Fibroblast of mammary gland (primary cell): Measurements from ENCODE around the gene CLMN.
A peak's percentile ranks its signal among the peaks of the same experiment; 100 is the strongest.
"Not testable (repeated sequence)": the region's sequence is repeated elsewhere in the genome, so short reads cannot be mapped to it uniquely, and the experiment has no call there.

Experiments used
- DNase-seq: peaks from one replicate; pipeline ENCODE4 v3.0.0-alpha.2; 2010; ENCODE audit warnings: low read depth
- H3K4me3 ChIP-seq: 2 replicates; pipeline ENCODE4 v1.5.1; 2011; ENCODE audit warnings: low read depth, mild to moderate bottlenecking, low read length, moderate library complexity; ENCODE audit not compliant: control insufficient read depth
- TF ChIP-seq, protein P1 (sequence below): conservative IDR thresholded peaks from 2 replicates; pipeline ENCODE4 v1.5.1; 2011; ENCODE audit warnings: low read depth, low read length, inconsistent platforms; ENCODE audit not compliant: control insufficient read depth, insufficient read depth

The CLMN gene

GRCh38 chr14:95184413-95184790 lies 135.3 kb downstream of the CLMN start:
- TF ChIP-seq, protein P1, sequence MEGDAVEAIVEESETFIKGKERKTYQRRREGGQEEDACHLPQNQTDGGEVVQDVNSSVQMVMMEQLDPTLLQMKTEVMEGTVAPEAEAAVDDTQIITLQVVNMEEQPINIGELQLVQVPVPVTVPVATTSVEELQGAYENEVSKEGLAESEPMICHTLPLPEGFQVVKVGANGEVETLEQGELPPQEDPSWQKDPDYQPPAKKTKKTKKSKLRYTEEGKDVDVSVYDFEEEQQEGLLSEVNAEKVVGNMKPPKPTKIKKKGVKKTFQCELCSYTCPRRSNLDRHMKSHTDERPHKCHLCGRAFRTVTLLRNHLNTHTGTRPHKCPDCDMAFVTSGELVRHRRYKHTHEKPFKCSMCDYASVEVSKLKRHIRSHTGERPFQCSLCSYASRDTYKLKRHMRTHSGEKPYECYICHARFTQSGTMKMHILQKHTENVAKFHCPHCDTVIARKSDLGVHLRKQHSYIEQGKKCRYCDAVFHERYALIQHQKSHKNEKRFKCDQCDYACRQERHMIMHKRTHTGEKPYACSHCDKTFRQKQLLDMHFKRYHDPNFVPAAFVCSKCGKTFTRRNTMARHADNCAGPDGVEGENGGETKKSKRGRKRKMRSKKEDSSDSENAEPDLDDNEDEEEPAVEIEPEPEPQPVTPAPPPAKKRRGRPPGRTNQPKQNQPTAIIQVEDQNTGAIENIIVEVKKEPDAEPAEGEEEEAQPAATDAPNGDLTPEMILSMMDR, result no peak
- H3K4me3 ChIP-seq, result no peak overlapping the region

GRCh38 chr14:95183532-95184412 lies 135.9 kb downstream of the CLMN start:
- no peak for DNase-seq
- no peak overlapping the region for H3K4me3 ChIP-seq
- TF ChIP-seq, protein P1, result no peak

More at GRCh38 chr14:95184413-95184790, 135.3 kb downstream of the CLMN start:
- no peak for DNase-seq

GRCh38 chr14:95183082-95183481 lies 136.6 kb downstream of the CLMN start:
- no peak for DNase-seq
- no peak overlapping the region for H3K4me3 ChIP-seq
- TF ChIP-seq, protein P1, result no peak

DNA sequence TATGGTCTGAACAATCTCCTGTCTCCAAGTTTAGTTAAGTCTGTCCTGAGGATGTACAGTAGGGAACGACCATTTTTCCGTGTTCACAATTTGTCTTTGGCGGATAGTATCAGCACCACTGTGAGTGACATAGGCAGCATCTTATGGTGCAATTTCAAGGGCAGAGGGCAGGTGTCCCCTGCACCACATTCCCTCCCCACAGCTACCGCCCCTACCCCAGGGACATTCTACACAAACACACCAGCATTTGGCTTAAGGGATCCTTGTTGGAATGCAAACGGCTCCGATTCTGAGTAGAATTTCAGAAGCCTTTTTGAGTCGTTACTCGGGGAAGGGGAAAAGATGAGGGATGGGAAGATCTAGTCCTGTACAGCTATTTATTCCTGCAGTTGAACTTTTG lies 137.3 kb downstream of the CLMN start:
- DNase-seq, result no peak
- TF ChIP-seq, protein P1, result no peak
- H3K4me3 ChIP-seq, result no peak overlapping the region

DNA sequence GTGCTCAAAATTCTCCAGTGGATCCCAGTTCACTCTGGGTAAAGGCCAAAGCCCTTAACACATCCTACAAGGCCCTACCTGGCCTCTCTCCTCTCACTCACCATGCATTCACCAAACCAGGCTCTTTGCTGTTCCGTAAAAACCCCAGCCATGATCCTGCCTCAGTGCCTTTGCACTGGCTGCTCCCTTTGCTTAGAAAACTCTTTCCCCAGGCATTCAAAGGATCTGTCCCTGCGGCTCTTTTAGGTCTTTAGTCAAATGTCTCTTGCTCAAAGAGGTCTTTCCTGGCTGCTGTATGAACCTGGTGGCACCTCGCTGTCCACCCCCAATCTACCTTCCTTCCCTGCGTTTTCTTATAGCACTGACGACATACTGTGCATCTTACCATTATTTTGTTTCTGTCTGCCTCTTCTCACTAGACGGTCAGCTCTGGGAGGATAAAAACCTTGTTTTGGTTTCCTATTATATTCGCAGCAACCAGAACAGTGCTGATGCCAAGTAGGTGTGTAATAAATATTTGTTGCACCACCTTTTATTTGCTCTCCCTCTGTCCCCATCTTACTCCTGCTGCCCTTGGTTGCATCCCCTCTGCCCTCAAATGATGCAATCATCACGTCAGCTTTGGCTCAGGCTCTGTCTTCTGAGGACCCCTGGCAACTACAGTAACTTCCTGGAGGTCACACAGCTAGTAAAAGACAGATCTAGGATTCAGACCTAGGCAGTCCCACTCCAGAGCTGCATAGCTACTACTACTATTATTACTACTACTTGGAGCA lies 138.6 kb downstream of the CLMN start:
- no peak overlapping the region for H3K4me3 ChIP-seq
- TF ChIP-seq, protein P1, result no peak
- no peak for DNase-seq

DNA sequence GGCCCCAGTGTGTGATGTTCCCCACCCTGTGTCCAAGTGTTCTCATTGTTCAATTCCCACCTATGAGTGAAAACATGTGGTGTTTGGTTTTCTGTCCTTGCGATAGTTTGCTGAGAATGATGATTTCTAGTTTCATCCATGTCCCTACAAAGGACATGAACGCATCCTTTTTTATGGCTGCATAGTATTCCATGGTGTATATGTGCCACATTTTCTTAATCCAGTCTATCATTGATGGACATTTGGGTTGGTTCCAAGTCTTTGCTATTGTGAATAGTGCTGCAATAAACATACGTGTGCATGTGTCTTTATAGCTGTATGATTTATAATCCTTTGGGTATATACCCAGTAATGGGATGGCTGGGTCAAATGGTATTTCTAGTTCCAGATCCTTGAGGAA lies 144.0 kb downstream of the CLMN start:
- not testable (repeated sequence) for H3K4me3 ChIP-seq, DNase-seq

DNA sequence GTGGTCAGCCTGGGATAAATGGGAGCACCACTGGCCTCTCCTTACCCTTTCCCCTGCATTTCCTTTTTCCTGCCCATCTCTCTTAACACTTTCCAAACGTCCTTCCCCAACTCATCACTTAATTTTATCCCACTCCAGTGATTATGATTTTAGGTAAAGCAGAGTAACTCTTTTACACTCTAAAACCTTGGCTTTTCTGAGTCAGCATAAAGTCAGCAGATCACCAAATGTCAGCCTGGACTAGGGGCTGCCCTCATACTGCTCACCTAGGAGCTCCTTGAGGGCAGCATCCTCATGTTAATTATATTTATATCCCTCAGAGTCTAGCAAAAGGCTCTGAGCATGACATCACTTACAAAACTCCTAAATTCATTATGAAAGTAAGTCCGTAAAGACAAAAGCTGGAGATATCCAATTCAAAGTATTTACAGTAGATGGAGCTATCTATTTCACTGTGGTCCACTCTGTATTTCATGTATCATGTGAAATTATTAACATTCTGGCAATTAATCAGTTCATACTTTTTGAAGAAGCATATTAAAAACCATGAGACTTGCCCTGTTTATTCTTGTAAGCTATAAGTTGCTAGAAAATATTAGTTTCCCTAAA lies 145.4 kb downstream of the CLMN start:
- no peak overlapping the region for H3K4me3 ChIP-seq
- TF ChIP-seq, protein P1, result peak; percentile 46
- peak; percentile 49 for DNase-seq
